WTC11 (cell line): ENCODE results near the gene CDR2. TPM values are rescaled to one million over a fixed set of nuclear protein-coding genes. Genes with fewer than 3 reads are reported as not detected.

ENCODE experiments used
- ATAC-seq: fragments of 200-7000 bp; cut with Tn5 transposase; 2 replicates; pipeline ENCODE4 v1.10.0; 2021; ENCODE audit warnings: mild to moderate bottlenecking, moderate library complexity
- CTCF ChIA-PET: fragments of 300-600 bp; sonication (Branson Sonifier 250); formaldehyde crosslinking; loops from one replicate; lab custom pipeline; 2021; ENCODE audit warnings: antibody characterized with exemption; lab: Charles Lee
- POLR2A ChIA-PET: fragments of 350-600 bp; sonication (Branson Sonifier 250); formaldehyde crosslinking; loops from one replicate; lab custom pipeline; 2021; ENCODE audit warnings: antibody characterized with exemption; lab: Charles Lee
- DNase-seq: peaks from one replicate; pipeline ENCODE4 v3.0.0; 2021; ENCODE audit warnings: low spot score
- H3K27ac Mint-ChIP-seq: 2 replicates; pipeline ENCODE4 v1.8.0; 2021; ENCODE audit warnings: mixed read lengths
- H3K27me3 Mint-ChIP-seq: 2 replicates; pipeline ENCODE4 v1.8.0; 2021; ENCODE audit warnings: low read depth, mild to moderate bottlenecking, moderate library complexity, mixed read lengths
- H3K36me3 Mint-ChIP-seq: 2 replicates; pipeline ENCODE4 v1.8.0; 2021; ENCODE audit warnings: mixed read lengths
- H3K4me1 Mint-ChIP-seq: 2 replicates; pipeline ENCODE4 v1.8.0; 2022; ENCODE audit warnings: mixed read lengths
- H3K4me3 Mint-ChIP-seq: 2 replicates; pipeline ENCODE4 v1.8.0; 2021; ENCODE audit warnings: mild to moderate bottlenecking, moderate library complexity, mixed read lengths
- H3K9me3 Mint-ChIP-seq: 2 replicates; pipeline ENCODE4 v1.8.0; 2021; ENCODE audit warnings: mixed read lengths
- CREM ChIP-seq: sonication (generic); formaldehyde crosslinking; IDR thresholded peaks from 2 replicates; pipeline ENCODE4 v1.8.1; 2022; ENCODE audit warnings: mild to moderate bottlenecking, missing genetic modification reagents, moderate library complexity
- CTCF ChIP-seq: fragments of 200-600 bp; IDR thresholded peaks from 2 replicates; pipeline ENCODE4 v1.8.0; 2022; ENCODE audit warnings: antibody characterized with exemption
- E2F4 ChIP-seq: sonication (generic); formaldehyde crosslinking; IDR thresholded peaks from 2 replicates; pipeline ENCODE4 v1.8.1; 2022; ENCODE audit warnings: low read depth, mild to moderate bottlenecking, moderate library complexity, missing genetic modification reagents, borderline replicate concordance
- E2F5 ChIP-seq: sonication (generic); formaldehyde crosslinking; IDR thresholded peaks from 2 replicates; pipeline ENCODE4 v1.8.1; 2022; ENCODE audit warnings: mild to moderate bottlenecking, moderate library complexity, missing genetic modification reagents
- FOXP1 ChIP-seq: sonication (generic); formaldehyde crosslinking; IDR thresholded peaks from 2 replicates; pipeline ENCODE4 v1.8.0; 2022; ENCODE audit warnings: missing genetic modification reagents, mild to moderate bottlenecking, moderate library complexity, borderline replicate concordance
- IRF1 ChIP-seq: sonication (generic); formaldehyde crosslinking; IDR thresholded peaks from 2 replicates; pipeline ENCODE4 v1.8.0; 2023; ENCODE audit warnings: missing genetic modification reagents
- JAZF1 ChIP-seq: fragments of 250-450 bp; sonication (Bioruptor Pico); IDR thresholded peaks from 2 replicates; pipeline ENCODE4 v1.9.0; 2021; ENCODE audit warnings: moderate library complexity, mild to moderate bottlenecking, inconsistent platforms
- NFE2L1 ChIP-seq: sonication (generic); formaldehyde crosslinking; IDR thresholded peaks from 2 replicates; pipeline ENCODE4 v1.8.1; 2023; ENCODE audit warnings: missing genetic modification reagents
- NR3C1 ChIP-seq: sonication (generic); formaldehyde crosslinking; conservative IDR thresholded peaks from 2 replicates; pipeline ENCODE4 v1.8.1; 2023; ENCODE audit warnings: low read depth, mild to moderate bottlenecking, missing genetic modification reagents
- PRDM15 ChIP-seq: sonication (generic); formaldehyde crosslinking; IDR thresholded peaks from 2 replicates; pipeline ENCODE4 v1.8.0; 2022; ENCODE audit warnings: missing genetic modification reagents
- RELA ChIP-seq: sonication (generic); formaldehyde crosslinking; IDR thresholded peaks from 2 replicates; pipeline ENCODE4 v1.8.1; 2022; ENCODE audit warnings: missing genetic modification reagents, mild to moderate bottlenecking, borderline replicate concordance
- RORB ChIP-seq: fragments of 250-450 bp; sonication (Bioruptor Pico); IDR thresholded peaks from 2 replicates; pipeline ENCODE4 v1.9.0; 2021; ENCODE audit warnings: mild to moderate bottlenecking
- SMAD4 ChIP-seq: sonication (generic); formaldehyde crosslinking; IDR thresholded peaks from 2 replicates; pipeline ENCODE4 v1.8.0; 2022; ENCODE audit warnings: mild to moderate bottlenecking, missing genetic modification reagents
- SP1 ChIP-seq: sonication (generic); formaldehyde crosslinking; conservative IDR thresholded peaks from 2 replicates; pipeline ENCODE4 v1.8.1; 2022; ENCODE audit warnings: missing genetic modification reagents
- USF2 ChIP-seq: sonication (generic); formaldehyde crosslinking; IDR thresholded peaks from 2 replicates; pipeline ENCODE4 v1.8.1; 2023; ENCODE audit warnings: mild to moderate bottlenecking, missing genetic modification reagents, moderate library complexity
- ZNF121 ChIP-seq: sonication (generic); formaldehyde crosslinking; IDR thresholded peaks from 2 replicates; pipeline ENCODE4 v1.8.0; 2023; ENCODE audit warnings: missing genetic modification reagents
- ZNF232 ChIP-seq: sonication (generic); formaldehyde crosslinking; IDR thresholded peaks from 2 replicates; pipeline ENCODE4 v1.8.0; 2022; ENCODE audit warnings: mild to moderate bottlenecking, missing genetic modification reagents
- ZNF263 ChIP-seq: sonication (generic); formaldehyde crosslinking; IDR thresholded peaks from 2 replicates; pipeline ENCODE4 v1.8.1; 2022; ENCODE audit warnings: low read depth, mild to moderate bottlenecking, moderate library complexity, missing genetic modification reagents
- ZNF396 ChIP-seq: fragments of 250-450 bp; sonication (Bioruptor Pico); IDR thresholded peaks from 2 replicates; pipeline ENCODE4 v1.8.0; 2021; ENCODE audit warnings: mild to moderate bottlenecking, moderate library complexity, borderline replicate concordance
- ZNF512 ChIP-seq: sonication (generic); formaldehyde crosslinking; IDR thresholded peaks from 2 replicates; pipeline ENCODE4 v1.8.1; 2022; ENCODE audit warnings: missing genetic modification reagents, borderline replicate concordance
- ZSCAN18 ChIP-seq: fragments of 250-450 bp; sonication (Bioruptor Pico); IDR thresholded peaks from 2 replicates; pipeline ENCODE4 v2.1.2; 2022; ENCODE audit warnings: mild to moderate bottlenecking, moderate library complexity
- total RNA-seq: library from RNA; stranded (reverse); gene quantifications from 3 replicates; pipeline ENCODE4 v1.2.3, GENCODE V29; 2021

CDR2 gene
- total RNA-seq, 1 experiment from 2014 or later = 40.9 TPM

GRCh38 chr16:22348291-22348690, 26.1 kb downstream of the CDR2 start:
- Mint-ChIP-seq H3K27ac (no peak overlapping the region), H3K4me3 (no peak overlapping the region), H3K9me3 (peaks cover 10% of the 10 kb centered on the region; the same call in 1 of the 2 replicates), H3K27me3 (no peaks in the 10 kb centered on the region), H3K36me3 (peaks cover 72% of the 10 kb centered on the region), H3K4me1 (peaks cover 8% of the 10 kb centered on the region)
- ChIA-PET CTCF (no interaction called here), POLR2A (no interaction called here)
- TF ChIP-seq E2F5 (no peak), RELA (CRISPR knock-in tag) (no peak), NFE2L1 (CRISPR knock-in tag) (no peak), CREM (no peak), RORB (no peak), USF2 (CRISPR knock-in tag) (no peak)
- no peak for DNase-seq
- ATAC-seq = no peak

GRCh38 chr16:22347100-22347820, 27.2 kb downstream of the CDR2 start:
- ChIA-PET CTCF (interaction anchor here (0.7 kb wide), 1 partner anchor 26 kb away, joined by 3 read pairs; no protein-coding TSS in a partner anchor), POLR2A (no interaction called here)
- no peak for ATAC-seq
- H3K9me3 Mint-ChIP-seq = peaks cover 10% of the 10 kb centered on the region; the same call in 1 of the 2 replicates
- H3K27me3 Mint-ChIP-seq = no peaks in the 10 kb centered on the region
- H3K27ac Mint-ChIP-seq = peak overlapping the region; percentile 54; the same call in 1 of the 2 replicates
- no peaks in the 10 kb centered on the region for H3K4me1 Mint-ChIP-seq
- no peak overlapping the region for H3K4me3 Mint-ChIP-seq
- DNase-seq = no peak
- H3K36me3 Mint-ChIP-seq = peaks cover 68% of the 10 kb centered on the region
- TF ChIP-seq E2F4 (CRISPR knock-in tag) (no peak), ZSCAN18 (no peak), SMAD4 (no peak), ZNF232 (no peak), IRF1 (CRISPR knock-in tag) (no peak), ZNF263 (CRISPR knock-in tag) (no peak), NR3C1 (CRISPR knock-in tag) (no peak), SP1 (CRISPR knock-in tag) (no peak), JAZF1 (CRISPR knock-in tag) (no peak), ZNF512 (CRISPR knock-in tag) (no peak), ZNF121 (CRISPR knock-in tag) (no peak), ZNF396 (CRISPR knock-in tag) (no peak), USF2 (CRISPR knock-in tag) (no peak), FOXP1 (CRISPR knock-in tag) (no peak), PRDM15 (no peak), CTCF (no peak)
